ENCODE measurements around the gene TJAP1.
"Not testable (repeated sequence)": the region's sequence is repeated elsewhere in the genome, so short reads cannot be mapped to it uniquely, and the experiment has no call there.

Gene TJAP1

GRCh38 chr6:43539409-43539808 is 62.0 kb downstream of the TJAP1 start:
- DNase-seq (ENCODE audit: low spot score) = not testable (repeated sequence)

GRCh38 chr6:43540507-43540906 is 63.1 kb downstream of the TJAP1 start:
- DNase-seq (ENCODE audit: low spot score) = no peak

GRCh38 chr6:43541774-43542471 is 64.6 kb downstream of the TJAP1 start:
- no peak for DNase-seq (ENCODE audit: low spot score)

GRCh38 chr6:43544461-43544860 is 67.1 kb downstream of the TJAP1 start:
- DNase-seq (ENCODE audit: low spot score) = no peak

GRCh38 chr6:43547222-43547621 is 69.9 kb downstream of the TJAP1 start:
- no peak for DNase-seq (ENCODE audit: low spot score)
